Activated naive CD4-positive, alpha-beta T cell treated with anti-CD3 and anti-CD28 coated beads, Interleukin-2, amount 50 U/mL, for 24 hours (primary cell): ENCODE results near the gene LTB.

Experiments
- H3K27ac Mint-ChIP-seq: one replicate; pipeline ENCODE4 v1.8.0; 2021; ENCODE audit warnings: mild to moderate bottlenecking, mixed read lengths
- H3K27me3 Mint-ChIP-seq: one replicate; pipeline ENCODE4 v1.8.0; 2021; ENCODE audit warnings: mixed read lengths
- H3K36me3 Mint-ChIP-seq: one replicate; pipeline ENCODE4 v1.8.0; 2021; ENCODE audit warnings: mixed read lengths
- H3K4me1 Mint-ChIP-seq: one replicate; pipeline ENCODE4 v1.8.0; 2021; ENCODE audit warnings: mixed read lengths
- H3K4me3 Mint-ChIP-seq: one replicate; pipeline ENCODE4 v1.8.0; 2021; ENCODE audit warnings: mild to moderate bottlenecking, mixed read lengths
- H3K9me3 Mint-ChIP-seq: one replicate; pipeline ENCODE4 v1.8.0; 2021; ENCODE audit warnings: mixed read lengths

Gene LTB

DNA sequence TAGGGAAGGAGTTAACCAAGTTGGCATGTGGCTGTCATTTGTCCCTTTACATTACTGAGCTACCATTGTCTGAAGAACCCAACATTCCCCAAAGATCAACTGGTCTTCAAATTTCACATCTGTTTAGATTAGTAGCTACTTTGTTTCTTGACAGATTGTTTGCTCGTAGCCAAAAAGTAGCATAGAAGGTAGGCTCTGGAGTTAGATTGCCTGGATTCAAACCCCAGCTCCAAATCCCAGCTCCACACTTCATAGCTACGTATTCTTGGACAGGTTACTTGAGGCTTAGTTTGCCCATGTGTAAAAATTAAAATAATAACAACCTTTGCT, 33.7 kb downstream of the LTB start:
- Mint-ChIP-seq H3K4me3 (peak overlapping the region; percentile 89), H3K27ac (peak overlapping the region; percentile 66), H3K4me1 (peaks cover 26% of the 10 kb centered on the region), H3K9me3 (no peaks in the 10 kb centered on the region), H3K27me3 (no peaks in the 10 kb centered on the region), H3K36me3 (no peaks in the 10 kb centered on the region)

DNA sequence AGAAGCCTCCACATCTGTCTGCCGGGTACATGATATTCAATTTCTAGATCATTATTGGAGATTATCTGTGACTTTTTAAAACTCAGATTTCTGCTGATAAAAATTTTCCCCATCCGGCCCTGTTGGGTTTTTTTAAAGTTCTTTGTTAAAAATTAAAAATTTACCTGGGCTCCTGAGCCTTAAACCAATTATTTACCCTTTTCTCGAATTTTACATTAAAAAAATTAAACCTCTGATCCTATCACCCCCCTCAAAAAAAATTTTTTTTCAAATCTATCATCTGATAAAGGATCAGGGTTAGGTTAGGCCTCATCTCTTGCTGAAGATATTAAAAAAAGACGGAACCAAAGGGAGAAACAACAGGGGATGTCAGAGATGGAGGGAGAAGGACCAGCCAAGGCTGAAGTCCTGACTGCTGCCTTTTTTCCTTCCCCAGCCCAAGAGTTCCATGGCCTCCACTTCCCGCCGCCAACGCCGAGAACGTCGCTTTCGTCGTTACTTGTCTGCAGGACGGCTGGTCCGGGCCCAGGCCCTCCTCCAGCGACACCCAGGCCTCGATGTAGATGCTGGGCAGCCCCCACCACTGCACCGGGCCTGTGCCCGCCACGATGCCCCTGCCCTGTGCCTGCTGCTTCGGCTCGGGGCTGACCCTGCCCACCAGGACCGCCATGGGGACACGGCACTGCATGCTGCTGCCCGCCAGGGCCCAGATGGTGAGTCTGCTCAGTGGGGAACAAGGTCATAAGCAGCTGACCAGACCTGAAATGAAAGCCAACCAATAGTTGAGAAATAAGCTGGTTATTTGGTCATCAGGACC, 34.3 kb downstream of the LTB start:
- no peaks in the 10 kb centered on the region for H3K27me3 Mint-ChIP-seq
- H3K9me3 Mint-ChIP-seq = no peaks in the 10 kb centered on the region
- no peaks in the 10 kb centered on the region for H3K36me3 Mint-ChIP-seq
- peak overlapping the region; percentile 89 for H3K4me3 Mint-ChIP-seq
- H3K27ac Mint-ChIP-seq = peak overlapping the region; percentile 77
- peaks cover 30% of the 10 kb centered on the region for H3K4me1 Mint-ChIP-seq

DNA sequence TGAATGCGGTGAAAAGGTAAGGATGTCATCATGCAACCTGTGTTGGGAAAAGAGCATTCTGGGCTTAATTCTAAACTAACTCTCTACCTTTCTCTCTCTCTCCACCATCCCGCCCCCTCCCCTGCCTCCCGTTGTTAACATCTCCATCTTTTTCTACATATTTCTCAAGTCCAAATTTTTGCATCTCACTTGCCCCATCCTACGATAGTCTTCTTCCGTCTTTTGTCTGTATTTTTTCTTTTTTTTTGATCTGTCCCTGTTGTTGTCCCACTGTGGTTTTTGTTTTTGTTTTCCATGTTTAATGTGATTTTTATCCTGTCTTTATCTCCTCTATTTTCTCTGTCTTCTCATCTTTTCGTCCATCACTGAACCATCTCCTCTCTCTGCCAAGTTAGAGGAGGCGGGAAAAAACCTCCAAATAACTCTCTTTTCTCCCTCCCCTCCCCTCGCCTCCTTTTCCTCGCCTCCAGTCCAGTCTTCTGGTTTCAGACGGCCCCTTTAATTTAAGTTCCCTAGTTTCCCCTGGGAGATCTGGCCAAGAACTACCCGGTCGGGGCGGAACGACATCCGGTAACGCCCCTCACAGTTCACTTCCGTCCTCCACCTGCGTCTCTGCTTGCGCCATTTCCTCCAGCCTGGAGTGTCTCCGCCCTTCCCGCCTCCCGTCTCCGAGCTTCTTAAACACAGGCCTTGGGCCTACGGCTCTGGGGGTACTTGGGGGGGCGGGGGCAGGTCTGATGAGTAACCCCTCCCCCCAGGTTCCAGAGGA, 35.1 kb downstream of the LTB start, which contains the start of gene NFKBIL1:
NFKBIL1 (plus strand) TSS at position 651 of the 769 bp plus-strand sequence; CDS start at position 738, 87 bp downstream.
- no peaks in the 10 kb centered on the region for H3K9me3 Mint-ChIP-seq
- H3K27ac Mint-ChIP-seq = peak within 1 kb of the TSS; percentile 77
- H3K4me3 Mint-ChIP-seq = peak within 1 kb of the TSS; percentile 89
- no peaks in the 10 kb centered on the region for H3K36me3 Mint-ChIP-seq
- H3K27me3 Mint-ChIP-seq = no peaks in the 10 kb centered on the region
- H3K4me1 Mint-ChIP-seq = peaks cover 33% of the 10 kb centered on the region

DNA sequence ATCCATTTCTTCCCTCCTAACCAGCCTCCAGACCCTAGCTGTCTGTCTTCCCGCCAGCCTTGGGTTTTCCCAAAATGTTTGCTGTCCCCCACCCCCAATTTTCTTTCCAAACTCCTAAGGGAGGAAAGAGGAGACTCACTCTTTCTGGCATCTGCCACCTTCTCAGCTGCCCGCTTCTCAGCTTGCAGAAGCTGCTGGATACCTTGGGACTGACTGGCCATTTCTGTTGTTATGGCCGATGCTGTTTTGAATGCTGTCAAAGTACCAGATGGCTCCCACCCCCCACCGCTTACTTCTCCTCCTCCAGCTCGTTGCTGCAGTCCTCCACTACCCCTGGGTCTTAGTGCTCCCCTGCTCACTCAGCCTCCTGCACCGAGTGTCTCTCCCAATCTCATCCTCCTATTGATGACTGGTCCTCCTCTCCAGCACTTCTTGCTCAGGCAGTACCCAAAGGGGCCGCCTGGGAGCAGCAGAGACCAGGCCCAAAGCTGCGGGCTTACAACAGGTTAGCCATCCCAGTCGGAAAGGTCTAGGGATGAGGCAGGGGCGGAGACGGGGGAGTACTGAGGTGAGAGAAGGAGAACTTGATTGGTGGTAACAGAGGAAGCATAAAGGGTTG, 35.8 kb downstream of the LTB start, which contains the start of gene ATP6V1G2:
ATP6V1G2 (minus strand) TSS at position 270 of the 619 bp plus-strand sequence; CDS start at position 221, 49 bp downstream.
- Mint-ChIP-seq H3K36me3 (peaks cover under 1% of the 10 kb centered on the region), H3K4me3 (peak within 1 kb of the TSS; percentile 89), H3K4me1 (peaks cover 31% of the 10 kb centered on the region), H3K27ac (peak within 1 kb of the TSS; percentile 65), H3K27me3 (no peaks in the 10 kb centered on the region), H3K9me3 (no peaks in the 10 kb centered on the region)

DNA sequence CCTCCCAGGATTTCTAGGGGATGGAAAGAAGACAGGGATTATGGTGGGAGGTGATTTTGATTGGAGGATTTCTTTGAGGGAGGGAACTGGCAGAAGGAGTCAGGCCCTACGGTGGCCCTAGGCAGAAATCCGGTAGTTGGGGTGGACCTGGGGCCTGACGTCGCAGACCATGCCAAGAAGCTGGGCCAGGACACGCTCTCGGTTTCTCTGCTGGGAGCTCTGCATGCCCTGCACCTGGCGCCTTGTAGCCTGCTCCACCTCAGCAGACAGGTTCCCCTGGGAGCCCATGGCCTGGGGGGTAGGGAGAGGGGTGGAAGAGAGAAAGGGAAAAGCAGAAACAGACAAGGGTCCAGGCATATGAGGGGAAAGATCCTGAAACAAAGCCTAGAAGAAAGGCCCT, 36.9 kb downstream of the LTB start:
- no peaks in the 10 kb centered on the region for H3K9me3 Mint-ChIP-seq
- H3K4me3 Mint-ChIP-seq = peak overlapping the region; percentile 27
- peaks cover 11% of the 10 kb centered on the region for H3K36me3 Mint-ChIP-seq
- H3K4me1 Mint-ChIP-seq = peaks cover 28% of the 10 kb centered on the region
- no peak overlapping the region for H3K27ac Mint-ChIP-seq
- no peaks in the 10 kb centered on the region for H3K27me3 Mint-ChIP-seq

DNA sequence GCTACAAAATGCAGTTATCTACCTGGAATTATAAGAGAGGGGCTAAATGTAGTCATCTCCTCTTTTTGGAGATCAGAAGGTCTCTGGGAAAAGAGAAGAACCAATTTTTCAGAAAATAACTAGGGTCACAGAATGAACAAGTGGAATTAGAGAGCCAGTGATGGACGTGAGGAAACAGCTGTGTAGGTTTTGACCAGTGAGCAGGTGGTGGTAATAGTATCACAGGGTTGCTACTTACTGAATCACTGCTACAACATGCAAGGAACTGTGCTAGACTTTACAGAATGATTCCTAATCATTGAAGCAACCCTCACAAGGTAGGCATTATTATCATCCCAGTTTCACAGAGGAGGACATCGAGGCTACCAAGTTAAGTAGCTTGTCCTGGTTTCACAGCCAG, 37.5 kb downstream of the LTB start:
- peaks cover 34% of the 10 kb centered on the region for H3K4me1 Mint-ChIP-seq
- H3K27me3 Mint-ChIP-seq = no peaks in the 10 kb centered on the region
- peaks cover 16% of the 10 kb centered on the region for H3K36me3 Mint-ChIP-seq
- no peak overlapping the region for H3K27ac Mint-ChIP-seq
- no peaks in the 10 kb centered on the region for H3K9me3 Mint-ChIP-seq
- no peak overlapping the region for H3K4me3 Mint-ChIP-seq

DNA sequence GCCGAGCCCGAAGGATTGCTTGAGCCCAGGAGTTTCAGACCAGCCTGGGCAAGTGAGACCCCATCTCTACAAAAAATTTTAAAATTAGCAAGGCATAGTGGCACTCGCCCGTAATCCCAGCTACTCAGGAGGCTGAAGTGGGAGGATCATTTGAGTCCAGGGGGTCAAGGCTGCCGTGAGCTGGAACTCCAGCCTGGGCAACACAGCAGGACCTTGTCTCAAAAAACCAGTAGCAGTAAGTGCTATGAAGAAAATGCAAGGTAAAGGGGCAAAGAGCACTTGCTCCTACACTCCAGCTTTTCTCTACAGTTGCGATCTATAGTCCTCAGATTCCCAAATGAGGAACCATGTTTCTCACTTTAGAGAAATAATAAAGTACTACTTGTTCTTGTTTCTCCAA, 38.6 kb downstream of the LTB start:
- Mint-ChIP-seq H3K4me1 (peaks cover 38% of the 10 kb centered on the region), H3K36me3 (peaks cover 26% of the 10 kb centered on the region), H3K9me3 (no peaks in the 10 kb centered on the region), H3K27ac (no peak overlapping the region), H3K27me3 (no peaks in the 10 kb centered on the region), H3K4me3 (no peak overlapping the region)

DNA sequence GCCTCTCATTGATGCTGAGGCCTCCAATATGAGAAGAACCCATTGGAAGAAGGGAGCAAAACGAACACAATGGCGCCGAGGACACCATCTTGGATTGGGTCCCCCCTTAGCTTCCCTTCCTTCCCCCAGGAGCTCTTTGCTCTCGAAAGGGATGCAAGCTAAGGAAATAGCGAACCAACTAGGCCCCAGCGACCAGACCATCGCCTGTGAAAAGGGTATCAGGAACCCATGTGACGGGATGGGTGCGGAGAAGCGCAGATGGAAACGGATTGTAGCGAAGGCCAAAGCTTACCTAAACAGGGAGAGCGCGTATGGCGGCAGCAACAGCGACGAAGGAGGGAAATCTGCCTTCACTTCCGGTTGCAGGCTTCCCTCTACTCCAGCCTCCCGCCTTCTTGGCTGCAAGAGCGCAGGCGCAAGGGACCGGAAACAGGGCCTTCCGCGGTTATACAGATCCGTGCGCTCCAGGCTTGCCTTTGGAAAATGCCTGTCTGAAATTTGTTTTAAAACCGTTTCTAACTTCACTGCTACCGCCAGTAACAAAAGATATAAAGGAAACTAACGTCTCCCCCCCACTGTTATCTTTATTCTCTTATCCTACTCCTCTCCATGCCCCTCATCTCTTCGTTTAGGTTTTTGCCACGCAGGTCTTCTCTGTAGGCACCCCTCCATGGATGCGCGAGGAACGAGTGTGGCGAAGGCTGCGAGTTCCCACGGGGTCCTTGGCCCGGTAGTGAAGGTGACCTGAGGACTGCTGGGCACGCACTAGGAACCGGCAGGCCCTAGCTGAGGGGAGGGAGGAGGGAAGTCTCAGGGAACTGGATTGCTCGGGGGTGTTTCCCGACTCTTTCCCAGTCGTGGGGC, 40.3 kb downstream of the LTB start, which contains the start of gene DDX39B:
DDX39B (minus strand) TSS at position 346 of the 864 bp plus-strand sequence. CDS start 1,471 bp downstream, outside the sequence.
- Mint-ChIP-seq H3K4me3 (peak within 1 kb of the TSS; percentile 98), H3K9me3 (no peaks in the 10 kb centered on the region), H3K27me3 (no peaks in the 10 kb centered on the region), H3K27ac (peak within 1 kb of the TSS; percentile 99), H3K4me1 (peaks cover 42% of the 10 kb centered on the region), H3K36me3 (peaks cover 30% of the 10 kb centered on the region)

DNA sequence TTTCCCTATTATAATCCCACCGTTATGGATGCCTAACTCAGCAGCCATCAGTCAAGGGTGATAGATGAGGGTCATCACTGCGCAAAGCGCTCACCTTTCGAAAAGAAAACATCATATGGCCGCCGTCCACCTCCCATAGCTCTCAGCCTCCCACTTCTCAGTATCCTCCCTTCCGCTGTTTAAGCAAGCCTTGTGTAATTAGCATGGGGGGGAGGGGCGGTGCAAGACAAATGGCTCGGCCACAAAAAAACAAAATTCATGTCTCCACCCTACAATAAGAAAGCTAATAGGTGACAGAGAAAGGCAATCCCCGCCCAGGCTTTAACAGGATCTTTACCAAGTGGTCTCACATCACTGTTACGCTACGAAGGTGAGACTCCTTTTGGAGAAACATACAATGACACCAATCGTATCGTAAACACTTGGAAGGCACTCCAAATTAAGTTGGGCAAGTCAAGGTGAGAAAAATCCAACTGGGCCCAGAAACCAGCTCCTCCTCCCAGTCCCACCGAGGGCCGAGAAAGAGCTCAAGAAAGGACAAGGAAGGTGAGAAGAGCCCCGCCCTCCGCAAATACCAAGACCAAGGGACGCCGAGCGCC, 41.1 kb downstream of the LTB start:
- Mint-ChIP-seq H3K27me3 (no peaks in the 10 kb centered on the region), H3K4me3 (peak overlapping the region; percentile 98), H3K36me3 (peaks cover 33% of the 10 kb centered on the region), H3K27ac (peak overlapping the region; percentile 99), H3K9me3 (no peaks in the 10 kb centered on the region), H3K4me1 (peaks cover 43% of the 10 kb centered on the region)

DNA sequence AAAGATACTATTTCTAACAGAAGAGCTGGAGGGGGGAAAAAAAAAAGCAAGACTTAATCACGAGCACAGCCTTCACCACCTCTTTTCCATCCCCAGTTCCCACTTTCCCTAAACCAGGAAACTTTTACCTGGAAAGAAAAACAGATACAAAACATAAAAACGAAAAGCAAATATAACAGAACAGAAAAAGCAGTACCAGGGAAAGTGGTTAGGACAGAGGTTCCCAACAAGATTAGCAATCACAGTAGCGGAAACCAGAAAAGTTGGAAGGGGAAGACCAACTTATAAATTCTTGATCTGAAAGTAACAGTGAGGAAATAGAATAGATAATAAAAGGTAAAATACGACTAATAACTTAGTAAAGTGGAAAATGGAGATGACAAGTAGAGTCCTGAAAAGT, 41.6 kb downstream of the LTB start:
- Mint-ChIP-seq H3K27ac (peak overlapping the region; percentile 99), H3K4me3 (peak overlapping the region; percentile 98), H3K9me3 (no peaks in the 10 kb centered on the region), H3K4me1 (peaks cover 48% of the 10 kb centered on the region), H3K27me3 (no peaks in the 10 kb centered on the region), H3K36me3 (peaks cover 38% of the 10 kb centered on the region)

DNA sequence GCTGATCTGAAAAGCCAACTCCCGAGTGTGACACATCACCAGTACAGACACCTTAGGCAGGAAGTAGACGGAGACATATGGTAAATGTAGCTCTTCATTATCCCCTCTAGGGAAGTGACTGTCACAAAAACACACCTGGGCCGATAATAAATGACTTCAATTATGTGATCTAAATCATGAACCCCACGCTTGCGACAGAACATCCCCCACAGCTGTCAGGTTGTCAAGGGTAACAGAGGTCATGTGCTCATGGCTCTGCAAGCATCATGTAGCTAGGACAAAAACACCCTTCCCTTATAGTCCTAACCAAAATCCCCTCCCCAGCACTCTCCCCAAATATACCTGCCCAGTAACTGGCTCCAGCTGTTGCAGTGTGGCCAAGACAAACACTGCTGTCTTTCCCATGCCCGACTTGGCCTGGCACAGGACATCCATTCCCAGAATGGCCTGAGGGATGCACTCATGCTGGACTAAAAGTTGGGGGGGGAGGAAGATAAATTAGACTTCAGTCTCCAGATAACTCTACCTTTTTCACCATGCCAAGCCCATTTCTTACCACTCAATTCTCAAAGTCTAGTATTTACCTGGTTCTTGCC, 43.3 kb downstream of the LTB start:
- Mint-ChIP-seq H3K36me3 (peaks cover 43% of the 10 kb centered on the region), H3K4me1 (peaks cover 56% of the 10 kb centered on the region), H3K4me3 (peak overlapping the region; percentile 98), H3K9me3 (no peaks in the 10 kb centered on the region), H3K27ac (peak overlapping the region; percentile 94), H3K27me3 (no peaks in the 10 kb centered on the region)

DNA sequence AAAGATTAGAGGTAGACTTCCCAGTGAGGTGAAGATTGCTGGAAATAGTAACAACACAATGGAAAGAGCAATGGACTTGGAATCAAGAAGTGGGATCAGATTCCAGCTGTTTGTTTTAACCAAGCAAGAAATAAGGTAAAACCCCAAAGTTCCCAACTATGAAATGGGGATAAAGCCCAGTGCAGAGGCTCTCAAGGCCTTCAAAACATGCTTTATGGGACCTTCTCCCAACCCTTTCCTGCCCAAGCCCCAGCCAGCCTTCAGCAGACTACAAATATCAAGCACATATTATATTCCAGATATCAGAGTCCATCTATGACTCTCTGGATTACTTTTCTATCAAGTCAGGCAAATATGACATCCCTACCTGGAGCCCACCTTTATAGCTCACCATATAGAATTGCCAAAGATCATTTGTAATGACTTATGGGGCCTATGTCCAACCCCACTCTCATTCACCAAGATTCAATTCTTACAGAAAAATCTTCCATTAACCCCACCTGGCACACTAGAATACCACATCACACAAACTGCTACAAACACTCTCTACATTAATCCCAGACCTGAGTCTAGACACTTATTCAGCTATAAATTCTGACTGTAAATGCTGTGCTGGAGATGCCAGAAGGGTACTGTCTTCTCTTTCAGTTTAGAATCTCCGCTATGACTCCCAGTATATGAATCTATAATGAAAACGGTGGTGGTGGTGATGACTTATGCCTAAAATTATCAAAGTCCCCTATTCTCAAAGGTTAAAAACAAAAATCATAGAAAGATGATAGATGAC, 46.5 kb downstream of the LTB start:
- H3K4me3 Mint-ChIP-seq = peak overlapping the region; percentile 24
- H3K4me1 Mint-ChIP-seq = peaks cover 63% of the 10 kb centered on the region

DNA sequence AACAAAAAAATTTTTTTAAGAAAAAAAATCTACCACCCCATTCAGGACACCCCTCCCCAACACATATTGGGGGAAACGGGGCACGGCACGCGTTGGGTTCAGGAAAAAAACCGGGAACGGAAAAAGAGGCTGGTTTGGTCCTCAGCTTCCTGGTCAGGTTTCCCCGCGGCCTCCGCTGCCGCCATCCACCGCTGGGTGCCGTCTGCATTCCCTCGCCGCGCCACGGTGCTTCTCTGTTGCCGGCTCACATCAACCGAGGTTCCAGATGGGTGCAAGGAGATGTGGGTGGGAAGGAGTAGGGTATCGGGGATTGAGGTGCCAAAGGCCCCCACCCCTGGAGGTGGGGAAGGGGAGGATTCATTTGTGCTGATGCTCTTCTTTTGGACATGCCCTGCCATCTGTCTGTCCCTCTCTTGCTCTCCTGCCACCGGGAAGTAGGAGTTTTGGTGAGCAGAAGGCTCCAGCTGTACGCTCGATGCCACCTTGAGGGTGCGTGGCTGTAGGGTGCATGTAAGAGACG, 47.6 kb downstream of the LTB start:
- Mint-ChIP-seq H3K4me1 (peaks cover 59% of the 10 kb centered on the region), H3K9me3 (no peaks in the 10 kb centered on the region), H3K27ac (no peak overlapping the region), H3K27me3 (no peaks in the 10 kb centered on the region), H3K36me3 (peaks cover 34% of the 10 kb centered on the region), H3K4me3 (no peak overlapping the region)

More for the DNA sequence above, 46.5 kb downstream of the LTB start:
- no peaks in the 10 kb centered on the region for H3K27me3 Mint-ChIP-seq
- peaks cover 44% of the 10 kb centered on the region for H3K36me3 Mint-ChIP-seq
- no peaks in the 10 kb centered on the region for H3K9me3 Mint-ChIP-seq
- peak overlapping the region; percentile 76 for H3K27ac Mint-ChIP-seq
